ENCODE data around the gene HNRNPL. TPM values are rescaled to one million over a fixed set of nuclear protein-coding genes. Genes with fewer than 3 reads are reported as not detected.
"Not testable (repeated sequence)": the region's sequence is repeated elsewhere in the genome, so short reads cannot be mapped to it uniquely, and the experiment has no call there.

HNRNPL gene
- total and polyA plus RNA-seq, 2 donors: 198 to 269 TPM

- no peaks in the 10 kb centered on the region for H3K4me1 ChIP-seq (ENCODE audit: control insufficient read depth in 2 of 2, insufficient read depth in 2 of 2, low read length in 2 of 2)
- H3K27ac ChIP-seq (ENCODE audit: low read depth in 1 of 2, low read length in 1 of 2): no peak overlapping the region
- H3K27me3 ChIP-seq (ENCODE audit: control insufficient read depth in 2 of 2, insufficient read depth in 1 of 2, low read length in 1 of 2): no peaks in the 10 kb centered on the region
- no peaks in the 10 kb centered on the region for H3K9me3 ChIP-seq (ENCODE audit: control insufficient read depth in 2 of 2, insufficient read depth in 1 of 2, low read length in 1 of 2)
- peaks cover 14 to 31% of the 10 kb centered on the region in 2 donors for H3K36me3 ChIP-seq (ENCODE audit: control insufficient read depth in 2 of 2, insufficient read depth in 2 of 2, low read length in 1 of 2)
- no peak for DNase-seq (ENCODE audit: low read depth in 6 of 9, low spot score in 9 of 9)
- WGBS: 98% methylated on average over 34 of the region's 34 CpGs
- H3K4me3 ChIP-seq (ENCODE audit: low read length in 2 of 2): no peak overlapping the region
Observed at GRCh38 chr19:38815059-38816001, 34.5 kb downstream of the HNRNPL start.

- peaks cover 14 to 31% of the 10 kb centered on the region in 2 donors for H3K36me3 ChIP-seq (ENCODE audit: control insufficient read depth in 2 of 2, insufficient read depth in 2 of 2, low read length in 1 of 2)
- not testable (repeated sequence) for H3K27me3 ChIP-seq (ENCODE audit: control insufficient read depth in 2 of 2, insufficient read depth in 1 of 2, low read length in 1 of 2); H3K27ac ChIP-seq (ENCODE audit: low read depth in 1 of 2, low read length in 1 of 2); H3K4me1 ChIP-seq (ENCODE audit: control insufficient read depth in 2 of 2, insufficient read depth in 2 of 2, low read length in 2 of 2); DNase-seq (ENCODE audit: low read depth in 6 of 9, low spot score in 9 of 9); H3K4me3 ChIP-seq (ENCODE audit: low read length in 2 of 2); H3K9me3 ChIP-seq (ENCODE audit: control insufficient read depth in 2 of 2, insufficient read depth in 1 of 2, low read length in 1 of 2)
- WGBS: 94% methylated on average over 2 of the region's 2 CpGs
Observed at GRCh38 chr19:38813932-38814331, 35.9 kb downstream of the HNRNPL start.

- 97% methylated on average over 6 of the region's 6 CpGs for WGBS
- no peaks in the 10 kb centered on the region for H3K27me3 ChIP-seq (ENCODE audit: control insufficient read depth in 2 of 2, insufficient read depth in 1 of 2, low read length in 1 of 2)
- no peak overlapping the region for H3K27ac ChIP-seq (ENCODE audit: low read depth in 1 of 2, low read length in 1 of 2)
- H3K9me3 ChIP-seq (ENCODE audit: control insufficient read depth in 2 of 2, insufficient read depth in 1 of 2, low read length in 1 of 2): no peaks in the 10 kb centered on the region
- no peak for DNase-seq (ENCODE audit: low read depth in 6 of 9, low spot score in 9 of 9)
- H3K4me3 ChIP-seq (ENCODE audit: low read length in 2 of 2): no peak overlapping the region
- peaks cover 14 to 30% of the 10 kb centered on the region in 2 donors for H3K36me3 ChIP-seq (ENCODE audit: control insufficient read depth in 2 of 2, insufficient read depth in 2 of 2, low read length in 1 of 2)
- no peaks in the 10 kb centered on the region for H3K4me1 ChIP-seq (ENCODE audit: control insufficient read depth in 2 of 2, insufficient read depth in 2 of 2, low read length in 2 of 2)
Observed at GRCh38 chr19:38813323-38813722, 36.5 kb downstream of the HNRNPL start.

- no peak within 1 kb of the TSS for H3K27ac ChIP-seq (ENCODE audit: low read depth in 1 of 2, low read length in 1 of 2)
- H3K36me3 ChIP-seq (ENCODE audit: control insufficient read depth in 2 of 2, insufficient read depth in 2 of 2, low read length in 1 of 2): peaks cover 14 to 27% of the 10 kb centered on the region in 2 donors
- H3K4me3 ChIP-seq (ENCODE audit: low read length in 2 of 2): no peak within 1 kb of the TSS
- H3K9me3 ChIP-seq (ENCODE audit: control insufficient read depth in 2 of 2, insufficient read depth in 1 of 2, low read length in 1 of 2): no peaks in the 10 kb centered on the region
- 92% methylated on average over 15 of the region's 15 CpGs for whole genome bisulfite sequencing
- H3K4me1 ChIP-seq (ENCODE audit: control insufficient read depth in 2 of 2, insufficient read depth in 2 of 2, low read length in 2 of 2): no peaks in the 10 kb centered on the region
- no peaks in the 10 kb centered on the region for H3K27me3 ChIP-seq (ENCODE audit: control insufficient read depth in 2 of 2, insufficient read depth in 1 of 2, low read length in 1 of 2)
- no peak for DNase-seq (ENCODE audit: low read depth in 6 of 9, low spot score in 9 of 9)
Observed at GRCh38 chr19:38812841-38813320, 36.9 kb downstream of the HNRNPL start, which contains the start of gene LGALS4. Gene LGALS4 (minus strand): TSS chr19:38812945. CDS start chr19:38812886, 59 bp downstream.

GRCh38 chr19:38812009-38812840 is 37.6 kb downstream of the HNRNPL start:
- WGBS: 94% methylated on average over 18 of the region's 18 CpGs
- no peak overlapping the region for H3K27ac ChIP-seq (ENCODE audit: low read depth in 1 of 2, low read length in 1 of 2)

GRCh38 chr19:38809592-38810252 is 40.1 kb downstream of the HNRNPL start:
- Histone ChIP-seq H3K36me3 (ENCODE audit: control insufficient read depth in 2 of 2, insufficient read depth in 2 of 2, low read length in 1 of 2) (peaks cover 0 to under 1% of the 10 kb centered on the region in 2 donors), H3K4me1 (ENCODE audit: control insufficient read depth in 2 of 2, insufficient read depth in 2 of 2, low read length in 2 of 2) (no peaks in the 10 kb centered on the region), H3K9me3 (ENCODE audit: control insufficient read depth in 2 of 2, insufficient read depth in 1 of 2, low read length in 1 of 2) (no peaks in the 10 kb centered on the region), H3K27me3 (ENCODE audit: control insufficient read depth in 2 of 2, insufficient read depth in 1 of 2, low read length in 1 of 2) (no peaks in the 10 kb centered on the region), H3K4me3 (ENCODE audit: low read length in 2 of 2) (no peak overlapping the region), H3K27ac (ENCODE audit: low read depth in 1 of 2, low read length in 1 of 2) (no peak overlapping the region)
- DNase-seq (ENCODE audit: low read depth in 6 of 9, low spot score in 9 of 9): no peak
- WGBS: 98% methylated on average over 8 of the region's 8 CpGs

More at GRCh38 chr19:38812009-38812840, 37.6 kb downstream of the HNRNPL start:
- Histone ChIP-seq H3K4me1 (ENCODE audit: control insufficient read depth in 2 of 2, insufficient read depth in 2 of 2, low read length in 2 of 2) (no peaks in the 10 kb centered on the region), H3K9me3 (ENCODE audit: control insufficient read depth in 2 of 2, insufficient read depth in 1 of 2, low read length in 1 of 2) (no peaks in the 10 kb centered on the region), H3K4me3 (ENCODE audit: low read length in 2 of 2) (no peak overlapping the region), H3K36me3 (ENCODE audit: control insufficient read depth in 2 of 2, insufficient read depth in 2 of 2, low read length in 1 of 2) (peaks cover 14 to 25% of the 10 kb centered on the region in 2 donors), H3K27me3 (ENCODE audit: control insufficient read depth in 2 of 2, insufficient read depth in 1 of 2, low read length in 1 of 2) (no peaks in the 10 kb centered on the region)
- DNase-seq (ENCODE audit: low read depth in 6 of 9, low spot score in 9 of 9): no peak

GRCh38 chr19:38808741-38809140 is 41.0 kb downstream of the HNRNPL start:
- Histone ChIP-seq H3K4me3 (ENCODE audit: low read length in 2 of 2) (no peak overlapping the region), H3K27ac (ENCODE audit: low read depth in 1 of 2, low read length in 1 of 2) (no peak overlapping the region), H3K27me3 (ENCODE audit: control insufficient read depth in 2 of 2, insufficient read depth in 1 of 2, low read length in 1 of 2) (no peaks in the 10 kb centered on the region), H3K36me3 (ENCODE audit: control insufficient read depth in 2 of 2, insufficient read depth in 2 of 2, low read length in 1 of 2) (no peaks in the 10 kb centered on the region), H3K4me1 (ENCODE audit: control insufficient read depth in 2 of 2, insufficient read depth in 2 of 2, low read length in 2 of 2) (no peaks in the 10 kb centered on the region), H3K9me3 (ENCODE audit: control insufficient read depth in 2 of 2, insufficient read depth in 1 of 2, low read length in 1 of 2) (no peaks in the 10 kb centered on the region)
- DNase-seq (ENCODE audit: low read depth in 6 of 9, low spot score in 9 of 9): no peak
- 97% methylated on average over 17 of the region's 17 CpGs for whole genome bisulfite sequencing

GRCh38 chr19:38807374-38808098 is 42.2 kb downstream of the HNRNPL start:
- WGBS: 86% methylated on average over 13 of the region's 18 CpGs
- H3K36me3 ChIP-seq (ENCODE audit: control insufficient read depth in 2 of 2, insufficient read depth in 2 of 2, low read length in 1 of 2); H3K4me3 ChIP-seq (ENCODE audit: low read length in 2 of 2); DNase-seq (ENCODE audit: low read depth in 6 of 9, low spot score in 9 of 9); H3K27ac ChIP-seq (ENCODE audit: low read depth in 1 of 2, low read length in 1 of 2); H3K9me3 ChIP-seq (ENCODE audit: control insufficient read depth in 2 of 2, insufficient read depth in 1 of 2, low read length in 1 of 2); H3K27me3 ChIP-seq (ENCODE audit: control insufficient read depth in 2 of 2, insufficient read depth in 1 of 2, low read length in 1 of 2); H3K4me1 ChIP-seq (ENCODE audit: control insufficient read depth in 2 of 2, insufficient read depth in 2 of 2, low read length in 2 of 2): not testable (repeated sequence)

Measured in thymus (tissue), 11 donors.